Activated CD8-positive, alpha-beta memory T cell treated with anti-CD3 and anti-CD28 coated beads for 1 hour (primary cell): Measurements from ENCODE around the gene PSMD3.
A peak's percentile ranks its signal among the peaks of the same experiment; 100 is the strongest.
"Not testable (repeated sequence)": the region's sequence is repeated elsewhere in the genome, so short reads cannot be mapped to it uniquely, and the experiment has no call there.

Experiments used
- DNase-seq, 2 donors: peaks; one replicate each; pipeline ENCODE4 v3.0.0-alpha.2; 2020; ENCODE audit warnings: low read depth in 1 of 2; ENCODE audit errors: extremely low read depth in 1 of 2

The PSMD3 gene

DNA sequence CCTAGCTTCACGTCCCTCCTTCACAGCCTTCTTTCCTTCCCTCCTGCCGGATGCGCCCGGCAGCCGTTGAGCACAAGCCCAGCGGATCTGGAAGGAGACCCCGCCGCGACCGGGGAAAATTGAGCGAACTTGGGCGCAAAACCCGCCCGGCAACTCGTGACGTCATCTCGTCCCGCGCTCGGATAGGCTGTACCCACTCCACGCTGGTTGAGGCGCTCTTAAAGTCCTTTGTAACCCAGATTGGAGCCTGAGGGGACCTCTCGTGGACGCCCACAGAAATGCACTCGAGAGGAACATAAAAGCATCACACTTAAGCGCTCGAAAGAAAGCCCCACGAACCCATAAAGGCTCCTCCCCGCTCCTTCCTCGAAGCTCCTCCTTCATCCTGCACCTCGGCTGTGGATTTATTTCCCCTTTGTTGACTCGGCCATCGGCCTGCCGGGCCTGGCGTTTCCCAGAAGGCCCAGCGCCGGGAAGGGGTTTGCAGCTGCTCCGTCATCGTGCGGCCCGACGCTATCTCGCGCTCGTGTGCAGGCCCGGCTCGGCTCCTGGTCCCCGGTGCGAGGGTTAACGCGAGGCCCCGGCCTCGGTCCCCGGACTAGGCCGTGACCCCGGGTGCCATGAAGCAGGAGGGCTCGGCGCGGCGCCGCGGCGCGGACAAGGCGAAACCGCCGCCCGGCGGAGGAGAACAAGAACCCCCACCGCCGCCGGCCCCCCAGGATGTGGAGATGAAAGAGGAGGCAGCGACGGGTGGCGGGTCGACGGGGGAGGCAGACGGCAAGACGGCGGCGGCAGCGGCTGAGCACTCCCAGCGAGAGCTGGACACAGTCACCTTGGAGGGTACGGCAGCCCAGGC, at the start of gene PSMD3:
Gene PSMD3, plus strand, starts transcription at position 457 of the 856 bp plus-strand sequence. Its CDS starts 164 bp downstream, at position 621.
- DNase-seq, result peak; percentile 91 to 97

GRCh38 chr17:39933912-39934311, 46.7 kb upstream of the PSMD3 start:
- DNase-seq, result no peak

DNA sequence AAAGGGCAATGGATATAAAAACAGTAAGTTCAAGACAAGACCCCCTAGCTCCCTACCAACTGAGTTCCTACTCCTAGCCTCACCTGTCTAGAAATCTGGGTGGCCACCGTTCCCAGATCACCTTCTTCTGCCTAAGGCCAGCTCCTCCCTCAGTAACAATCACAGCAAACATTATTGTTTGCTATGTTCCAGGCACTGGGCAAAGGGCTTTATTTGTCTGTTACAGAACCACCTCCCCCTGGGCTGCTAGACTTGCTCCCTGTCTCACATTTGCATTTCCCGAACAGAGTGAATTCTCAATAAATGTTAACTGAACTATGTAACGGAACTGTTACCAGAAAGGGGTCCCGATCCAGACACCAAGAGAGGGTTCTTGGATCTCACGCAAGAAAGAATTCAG, 46.3 kb upstream of the PSMD3 start:
- no peak for DNase-seq

DNA sequence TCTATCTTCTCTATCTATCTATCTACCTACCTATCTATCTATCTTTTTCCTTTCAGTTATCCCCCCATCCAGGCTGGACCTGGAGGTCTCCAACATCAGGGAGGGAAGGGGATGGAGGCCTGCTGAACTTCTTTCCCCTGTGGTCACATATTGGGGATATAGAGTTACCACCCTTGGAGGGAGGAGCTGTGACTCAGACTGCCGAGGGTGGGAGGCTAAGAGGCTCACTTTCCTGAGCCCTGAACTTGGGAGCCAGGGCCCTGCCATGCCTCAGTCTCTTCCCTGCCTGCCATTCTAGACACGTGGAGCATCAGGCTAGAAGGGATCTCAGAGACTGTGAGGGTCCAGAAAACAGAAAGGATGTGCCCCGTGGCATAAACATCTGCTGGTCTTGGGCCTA, 44.7 kb upstream of the PSMD3 start:
- DNase-seq, result no peak

- no peak for DNase-seq
These were observed 43.2 kb upstream of the PSMD3 start for GRCh38 chr17:39937447-39937846.

DNA sequence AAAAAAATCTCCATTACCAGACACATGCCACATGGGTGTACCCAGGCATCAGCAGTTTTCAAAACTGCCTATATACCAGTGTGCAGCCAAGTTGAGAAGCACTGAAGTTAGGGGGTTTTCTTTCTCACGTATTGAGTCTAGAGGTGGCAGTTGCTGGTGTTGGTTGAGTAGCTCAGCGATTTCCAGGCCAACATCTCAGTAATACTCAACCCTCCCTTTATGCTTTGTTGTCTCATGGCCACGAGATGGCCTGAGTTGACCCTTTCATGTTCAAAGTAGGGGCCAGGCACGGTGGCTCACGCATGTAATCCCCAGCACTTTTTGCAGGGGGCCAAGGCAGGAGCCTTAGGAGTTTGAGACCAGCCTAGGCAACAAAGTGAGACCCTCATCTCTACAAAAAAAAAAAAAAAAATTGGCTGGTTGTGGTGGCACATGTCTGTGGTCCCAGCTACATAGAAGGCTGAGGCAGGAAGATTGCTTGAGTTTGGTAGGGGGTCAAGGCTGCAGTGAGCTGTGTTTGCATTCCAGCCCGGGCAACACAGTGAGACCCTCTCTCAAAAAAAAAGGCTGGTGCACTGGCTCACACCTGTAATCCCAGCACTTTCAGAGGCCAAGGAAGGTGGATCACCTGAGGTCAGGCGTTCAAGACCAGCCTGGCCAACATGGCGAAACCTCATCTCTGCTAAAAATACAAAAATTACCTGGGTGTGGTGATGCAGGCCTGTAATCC, 42.3 kb upstream of the PSMD3 start:
- no peak for DNase-seq

DNA sequence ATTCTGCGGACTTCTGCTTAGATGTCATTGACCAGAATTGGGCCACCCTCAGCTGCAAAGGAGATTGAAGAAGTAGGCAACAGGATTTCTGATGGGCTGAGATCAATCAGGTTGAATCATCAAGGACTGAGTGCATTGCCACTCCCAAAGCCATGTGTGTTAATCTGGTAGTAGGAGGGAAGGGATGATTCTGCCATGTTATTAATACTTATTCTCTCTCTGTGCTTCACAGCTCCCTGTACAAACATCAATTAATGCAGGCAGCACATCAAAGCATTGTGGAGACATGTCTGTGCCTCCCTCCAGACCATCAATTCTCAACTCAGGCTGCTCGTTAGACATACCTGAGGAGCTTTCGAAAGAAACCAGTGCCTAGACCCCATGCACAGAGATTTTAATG, 41.5 kb upstream of the PSMD3 start:
- no peak for DNase-seq

DNA sequence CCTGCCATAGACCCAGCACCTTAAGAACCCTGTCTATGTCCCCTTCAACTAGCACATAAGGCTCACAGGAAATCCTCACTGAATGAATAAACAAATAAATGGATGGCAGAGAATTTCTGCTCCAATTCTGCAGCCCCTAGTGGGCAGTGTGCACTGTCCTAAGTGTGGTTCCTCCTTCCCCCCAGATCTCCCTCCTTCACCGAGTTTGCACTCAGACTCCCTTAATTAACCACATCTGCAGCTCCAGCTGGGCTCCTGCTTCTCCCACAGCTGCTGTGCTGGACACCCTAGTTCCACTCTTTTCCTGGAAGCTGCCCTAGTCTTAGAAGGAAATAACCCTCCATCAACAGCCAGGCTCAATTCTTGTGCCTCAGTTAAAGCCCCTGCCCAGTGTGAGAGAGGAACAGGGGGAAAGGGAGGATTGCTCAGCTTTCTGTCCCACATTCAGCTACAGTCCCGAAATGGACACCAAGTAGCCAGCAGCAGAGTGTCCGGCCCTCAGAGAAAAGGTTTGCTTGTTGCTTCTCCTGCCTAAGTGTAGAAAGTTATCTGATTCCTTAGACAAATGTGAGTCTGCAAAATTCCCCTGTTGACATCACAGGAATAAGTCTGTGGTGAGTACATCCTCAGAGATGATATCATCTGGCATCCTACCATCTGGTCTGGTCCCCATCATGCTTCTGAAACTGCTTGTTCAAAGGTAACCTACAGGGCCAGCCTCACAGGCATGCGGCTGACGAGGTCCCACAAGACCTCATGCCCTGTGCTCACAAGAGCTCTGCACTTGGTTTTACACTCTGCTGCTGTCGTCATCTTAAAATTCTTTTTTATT, 40.8 kb upstream of the PSMD3 start:
- DNase-seq, result no peak

GRCh38 chr17:39943702-39944392, 36.8 kb upstream of the PSMD3 start:
- no peak for DNase-seq

- no peak for DNase-seq
These were observed 36.3 kb upstream of the PSMD3 start for GRCh38 chr17:39944393-39944711.

- DNase-seq, result no peak
These were observed 33.9 kb upstream of the PSMD3 start for GRCh38 chr17:39946551-39947330.

DNA sequence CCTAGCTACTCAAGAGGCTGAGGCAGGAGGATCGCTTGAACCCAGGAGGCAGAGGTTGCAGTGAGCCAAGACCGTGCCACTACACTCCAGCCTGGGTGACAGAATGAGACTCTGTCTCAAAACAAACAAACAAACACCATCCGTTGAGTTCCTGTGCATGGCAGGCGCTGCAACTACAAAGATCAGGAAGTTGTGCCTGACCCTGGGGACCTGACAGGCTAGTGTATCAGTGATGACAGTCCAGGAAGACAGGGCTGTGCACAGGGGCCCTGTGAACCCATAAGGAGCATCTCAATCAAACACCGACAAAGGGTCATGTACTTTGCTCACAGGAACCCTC, 32.1 kb upstream of the PSMD3 start:
- not testable (repeated sequence) for DNase-seq

GRCh38 chr17:39949028-39949427, 31.6 kb upstream of the PSMD3 start:
- no peak for DNase-seq

DNA sequence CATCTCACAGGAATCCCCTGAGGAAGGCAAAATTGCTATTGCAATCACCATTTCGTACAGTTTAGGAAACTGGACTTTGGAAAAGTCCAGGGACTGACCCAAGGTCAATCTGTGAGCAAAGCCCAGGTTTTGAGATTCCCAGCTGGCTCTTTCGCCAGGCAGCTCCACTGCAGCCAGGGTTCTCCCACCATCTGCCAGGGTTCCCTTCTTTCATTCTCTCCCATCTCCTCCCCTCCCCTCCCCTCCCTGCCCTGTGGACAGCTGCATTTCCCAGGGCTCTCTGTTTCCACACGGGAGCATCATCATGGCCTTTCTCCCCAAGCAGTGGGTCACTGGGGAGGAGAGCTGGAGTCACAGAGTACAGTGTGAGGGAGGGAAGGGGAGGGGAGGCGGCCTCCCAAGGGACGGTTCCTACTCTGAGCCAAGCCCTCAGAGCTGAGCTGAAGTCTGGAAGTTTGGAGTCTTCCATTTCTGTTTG, 29.7 kb upstream of the PSMD3 start:
- no peak for DNase-seq

DNA sequence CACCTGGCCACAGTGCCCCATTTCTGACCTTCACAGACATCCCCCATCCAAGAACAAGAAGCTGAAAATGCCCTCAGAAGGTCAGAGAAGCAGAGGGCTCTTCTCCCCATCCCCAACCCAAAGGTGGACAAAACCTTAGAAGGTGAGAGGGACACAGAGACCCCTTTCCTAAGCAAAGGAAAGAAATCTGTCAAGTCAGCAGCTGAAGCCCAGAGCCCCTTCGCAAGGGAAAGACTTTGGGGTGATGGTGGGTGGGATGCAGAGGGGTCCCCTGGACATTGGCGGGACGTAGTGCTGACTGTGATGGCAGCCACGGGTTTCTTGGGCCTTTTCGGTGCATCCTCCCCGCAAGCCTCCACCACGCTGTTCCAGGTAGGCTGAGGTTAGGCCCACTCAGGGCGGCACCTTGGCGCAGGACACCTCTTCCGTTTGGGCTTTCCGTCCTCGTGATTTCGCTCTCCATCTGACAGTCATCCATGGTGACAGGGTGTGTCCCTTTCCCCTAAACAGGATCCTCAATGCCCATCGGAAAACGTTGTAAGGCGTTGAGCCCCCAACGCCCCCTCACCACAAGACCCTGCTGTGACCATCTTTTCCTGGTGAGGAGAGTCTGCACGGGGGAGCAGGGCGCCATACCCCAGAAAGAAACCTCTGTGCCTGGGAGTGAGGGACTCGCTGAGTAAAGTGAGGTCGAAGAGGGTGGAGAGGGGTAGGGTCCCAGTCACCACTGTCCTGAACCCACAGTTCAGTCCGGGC, 28.5 kb upstream of the PSMD3 start:
- no peak for DNase-seq

DNA sequence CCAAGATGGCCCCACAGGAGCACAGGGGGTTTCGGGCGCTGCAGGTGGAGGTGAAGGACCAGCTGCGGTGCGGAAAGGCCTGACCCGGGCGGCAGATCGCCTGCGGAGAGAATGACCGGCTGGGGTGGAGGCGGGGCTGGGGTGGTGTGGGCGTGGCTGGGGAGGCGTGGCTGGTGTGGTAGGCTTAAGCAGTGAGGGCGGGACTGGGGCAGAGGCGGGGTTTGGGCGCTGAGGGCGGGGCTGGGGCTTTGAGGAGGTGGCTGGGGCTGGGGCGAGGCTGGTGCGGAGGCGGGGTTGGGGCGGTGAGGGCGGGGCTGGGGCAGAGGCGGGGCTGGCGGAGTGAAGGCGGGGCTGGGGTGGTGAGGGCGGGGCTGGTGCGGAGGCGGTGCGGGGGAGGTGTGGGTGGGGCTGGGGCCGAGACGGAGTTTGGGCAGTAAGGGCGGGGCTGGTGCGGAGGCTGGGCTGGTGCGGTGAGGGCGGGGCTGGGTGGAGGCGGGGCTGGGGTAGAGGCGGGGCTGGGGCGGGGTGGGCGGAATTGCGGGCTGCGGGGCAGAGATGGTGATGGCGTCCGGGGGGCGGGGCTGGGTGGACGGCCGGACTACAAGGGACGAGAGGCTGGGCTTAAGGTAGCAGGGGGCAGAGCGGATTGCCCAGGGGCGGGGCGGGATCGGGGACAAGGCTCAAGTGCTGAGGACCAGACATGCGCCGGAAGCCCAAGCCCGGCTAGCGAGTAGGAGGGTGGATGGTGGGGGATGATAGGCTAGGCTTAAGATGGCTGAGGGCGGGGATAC, 27.7 kb upstream of the PSMD3 start:
- peak; percentile 94 to 96 for DNase-seq

DNA sequence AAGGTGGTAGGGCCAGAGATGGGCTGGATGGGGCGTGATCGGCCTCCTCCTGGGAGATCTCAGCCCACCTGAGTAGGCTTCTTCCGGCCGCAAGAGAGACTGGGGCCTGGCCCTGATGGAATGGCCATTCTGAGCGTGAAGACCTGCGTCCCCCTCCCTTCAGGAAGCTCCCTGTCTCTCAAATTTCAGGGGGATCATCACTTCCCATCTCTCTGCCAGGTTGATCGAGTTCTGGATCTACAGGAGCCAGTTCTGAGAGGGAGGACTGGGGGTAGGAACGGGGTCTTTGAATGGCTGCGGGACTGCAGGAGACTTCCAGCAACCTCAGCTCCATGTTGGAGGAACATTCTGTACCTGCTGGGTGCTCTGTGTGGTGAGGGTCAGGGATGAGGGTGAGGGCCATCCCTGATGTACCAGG, 27.1 kb upstream of the PSMD3 start:
- DNase-seq, result no peak

DNA sequence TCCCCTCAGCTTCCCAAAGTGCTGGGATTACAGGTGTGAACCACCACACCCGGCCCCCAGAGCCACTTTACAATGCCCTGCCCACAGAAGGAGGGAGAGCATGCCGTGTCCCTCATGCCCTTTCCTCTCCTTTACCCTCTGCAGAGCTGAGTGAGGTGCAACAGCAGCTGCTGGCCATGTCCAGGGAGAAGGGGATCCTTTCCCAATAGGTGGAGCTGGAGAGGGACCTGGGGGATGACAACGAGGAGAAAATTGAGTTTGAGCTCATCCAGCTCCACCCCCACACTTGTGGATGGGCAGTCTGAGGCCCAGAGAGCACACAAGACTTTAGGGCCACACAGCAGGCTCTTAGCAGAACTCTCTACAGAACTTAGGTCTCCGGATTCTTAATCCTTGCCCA, 25.7 kb upstream of the PSMD3 start:
- DNase-seq, result no peak
